IPS-NIHi7 (cell line): ENCODE results near the gene WASHC1.
"Not testable (repeated sequence)": the region's sequence is repeated elsewhere in the genome, so short reads cannot be mapped to it uniquely, and the experiment has no call there.

ENCODE experiments used
- DNase-seq: peaks from one replicate; pipeline ENCODE4 v3.0.0; 2012; ENCODE audit warnings: mixed read lengths; ENCODE audit errors: extremely low spot score

WASHC1 gene

DNA sequence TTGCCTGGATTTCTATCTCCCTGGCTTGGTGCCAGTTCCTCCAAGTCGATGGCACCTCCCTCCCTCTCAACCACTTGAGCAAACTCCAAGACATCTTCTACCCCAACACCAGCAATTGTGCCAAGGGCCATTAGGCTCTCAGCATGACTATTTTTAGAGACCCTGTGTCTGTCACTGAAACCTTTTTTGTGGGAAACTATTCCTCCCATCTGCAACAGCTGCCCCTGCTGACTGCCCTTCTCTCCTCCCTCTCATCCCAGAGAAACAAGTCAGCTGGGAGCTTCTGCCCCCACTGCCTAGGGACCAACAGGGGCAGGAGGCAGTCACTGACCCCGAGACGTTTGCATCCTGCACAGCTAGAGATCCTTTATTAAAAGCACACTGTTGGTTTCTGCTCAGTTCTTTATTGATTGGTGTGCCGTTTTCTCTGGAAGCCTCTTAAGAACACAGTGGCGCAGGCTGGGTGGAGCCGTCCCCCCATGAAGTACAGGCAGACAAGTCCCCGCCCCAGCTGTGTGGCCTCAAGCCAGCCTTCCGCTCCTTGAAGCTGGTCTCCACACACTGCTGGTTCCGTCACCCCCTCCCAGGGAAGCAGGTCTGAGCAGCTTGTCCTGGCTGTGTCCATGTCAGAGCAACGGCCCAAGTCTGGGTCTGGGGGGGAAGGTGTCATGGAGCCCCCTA is 15.0 kb downstream of the WASHC1 start:
- not testable (repeated sequence) for DNase-seq

DNA sequence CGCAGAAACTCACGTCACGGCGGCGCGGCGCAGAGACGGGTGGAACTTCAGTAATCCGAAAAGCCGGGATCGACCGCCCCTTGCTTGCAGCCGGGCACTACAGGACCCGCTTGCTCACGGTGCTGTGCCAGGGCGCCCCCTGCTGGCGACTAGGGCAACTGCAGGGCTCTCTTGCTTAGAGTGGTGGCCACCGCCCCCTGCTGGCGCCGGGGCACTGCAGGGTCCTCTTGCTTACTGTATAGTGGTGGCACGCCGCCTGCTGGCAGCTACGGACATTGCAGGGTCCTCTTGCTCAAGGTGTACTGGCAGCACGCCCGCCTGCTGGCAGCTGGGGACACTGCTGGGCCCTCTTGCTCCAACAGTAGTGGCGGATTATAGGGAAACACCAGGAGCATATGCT is 18.1 kb downstream of the WASHC1 start:
- DNase-seq: not testable (repeated sequence)

DNA sequence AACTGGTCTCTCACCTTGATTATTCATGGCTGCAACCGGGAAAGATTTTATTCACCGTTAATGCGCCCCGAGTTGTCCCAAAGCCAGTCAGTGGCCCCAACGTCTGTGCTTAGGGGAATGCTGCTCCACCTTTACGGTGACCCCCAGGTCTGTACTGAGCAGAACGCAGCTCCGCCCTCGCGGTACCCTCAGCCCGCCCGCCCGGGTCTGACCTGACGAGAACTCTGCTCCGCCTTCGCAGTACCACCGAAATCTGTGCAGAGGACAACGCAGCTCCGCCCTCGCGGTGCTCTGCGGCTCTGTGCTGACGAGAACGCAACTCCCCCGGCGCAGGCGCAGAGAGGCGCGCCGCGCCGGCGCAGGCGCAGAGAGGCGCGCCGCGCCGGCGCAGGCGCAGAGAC is 18.6 kb downstream of the WASHC1 start:
- DNase-seq: not testable (repeated sequence)

DNA sequence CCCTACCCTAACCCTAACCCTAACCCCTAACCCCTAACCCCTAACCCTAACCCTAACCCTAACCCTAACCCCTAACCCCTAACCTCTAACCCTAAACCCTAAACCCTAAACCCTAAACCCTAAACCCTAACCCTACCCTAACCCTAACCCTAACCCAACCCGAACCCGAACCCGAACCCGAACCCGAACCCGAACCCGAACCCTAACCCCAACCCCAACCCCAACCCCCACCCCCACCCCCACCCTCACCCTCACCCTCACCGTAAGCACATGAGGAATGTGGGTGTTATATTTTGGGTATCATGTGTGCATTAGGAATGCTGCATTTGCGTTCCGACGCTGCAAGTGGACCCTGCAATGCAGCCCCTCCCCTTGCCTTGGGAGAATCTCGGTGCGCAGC is 19.0 kb downstream of the WASHC1 start:
- DNase-seq: not testable (repeated sequence)
